H1 (cell line): Measurements from ENCODE around the gene OR2T34. TPM values are rescaled to one million over a fixed set of nuclear protein-coding genes. Genes with fewer than 3 reads are reported as not detected.

Experiments used
- CTCF ChIA-PET: fragments of 300-600 bp; sonication (Branson Sonifier 250); formaldehyde crosslinking; loops from one replicate; lab custom pipeline; 2021; ENCODE audit not compliant: partially characterized antibody; lab: Charles Lee
- POLR2A ChIA-PET: fragments of 300-600 bp; sonication (Branson Sonifier 250); formaldehyde crosslinking; loops from one replicate; lab custom pipeline; 2021; ENCODE audit warnings: inconsistent platforms; ENCODE audit not compliant: partially characterized antibody; lab: Charles Lee
- DNase-seq, 2 experiments: peaks; one replicate each; pipeline versions ENCODE4 v3.0.0 to v3.0.0-alpha.2; 2010 to 2022; ENCODE audit warnings: low spot score in 2 of 2, low read depth in 1 of 2, mixed read lengths in 1 of 2
- FAIRE-seq: peaks from 2 replicates; lab custom pipeline; 2011; peaks lifted over from hg19 to GRCh38; lab: Jason Lieb, UNC
- H2AFZ ChIP-seq: 2 replicates; pipeline ENCODE4 v1.8.1; 2012; ENCODE audit warnings: low read length, inconsistent platforms
- H2AK5ac ChIP-seq: 2 replicates; pipeline ENCODE4 v1.6.1; 2013; ENCODE audit warnings: low read depth, low read length
- H2BK120ac ChIP-seq: replicated peaks from 2 replicates; pipeline ENCODE3; 2013; ENCODE audit warnings: low read depth, low read length, inconsistent platforms
- H2BK12ac ChIP-seq: 2 replicates; pipeline ENCODE4 v1.6.1; 2013; ENCODE audit warnings: low read depth, low read length
- H2BK15ac ChIP-seq: 2 replicates; pipeline ENCODE4 v1.6.1; 2013; ENCODE audit warnings: low read length
- H2BK20ac ChIP-seq: 2 replicates; pipeline ENCODE4 v1.6.1; 2013; ENCODE audit warnings: low read length
- H2BK5ac ChIP-seq: 2 replicates; pipeline ENCODE4 v1.6.1; 2013; ENCODE audit warnings: low read depth, low read length
- H3K14ac ChIP-seq: 2 replicates; pipeline ENCODE4 v1.6.1; 2013; ENCODE audit warnings: inconsistent platforms; ENCODE audit not compliant: insufficient read length
- H3K18ac ChIP-seq: 2 replicates; pipeline ENCODE4 v1.6.1; 2013; ENCODE audit warnings: low read length; ENCODE audit errors: extremely low read depth
- H3K23ac ChIP-seq: 2 replicates; pipeline ENCODE4 v1.6.1; 2013; ENCODE audit warnings: inconsistent platforms; ENCODE audit not compliant: insufficient read length
- H3K23me2 ChIP-seq: 2 replicates; pipeline ENCODE4 v1.6.1; 2013; ENCODE audit warnings: low read depth, low read length
- H3K27ac ChIP-seq: 2 replicates; pipeline ENCODE4 v1.6.1; 2011; ENCODE audit warnings: low read depth, low read length, inconsistent platforms
- H3K27me3 ChIP-seq, 4 experiments: replicated peaks in 1 of 4; 1 replicate in 1 of 4; 2 replicates in 3 of 4; pipeline versions ENCODE4 v1.6.1 to v1.8.1; 2011 to 2013; ENCODE audit warnings: low read length in 3 of 4, mild to moderate bottlenecking in 3 of 4, inconsistent platforms in 2 of 4, mixed read lengths in 2 of 4, moderate library complexity in 1 of 4; ENCODE audit not compliant: control insufficient read depth in 3 of 4, insufficient read depth in 3 of 4; ENCODE audit errors: extremely low read depth in 1 of 4
- H3K36me3 ChIP-seq, 4 experiments: 2 replicates each; pipeline versions ENCODE4 v1.6.1 to v1.8.1; 2011 to 2013; ENCODE audit warnings: mild to moderate bottlenecking in 4 of 4, low read length in 3 of 4, moderate library complexity in 2 of 4, control low read depth in 1 of 4, inconsistent platforms in 1 of 4; ENCODE audit not compliant: insufficient read depth in 4 of 4, control insufficient read depth in 2 of 4
- H3K4ac ChIP-seq: replicated peaks from 2 replicates; pipeline ENCODE3; 2013; ENCODE audit warnings: low read length, low read depth, mixed read lengths, inconsistent platforms; ENCODE audit not compliant: insufficient read length
- H3K4me1 ChIP-seq, 4 experiments: replicated peaks in 1 of 4; 1 replicate in 1 of 4; 2 replicates in 3 of 4; pipeline versions ENCODE4 v1.6.1 to v1.8.1; 2011 to 2013; ENCODE audit warnings: low read length in 3 of 4, inconsistent platforms in 2 of 4, mixed read lengths in 1 of 4; ENCODE audit not compliant: insufficient read depth in 4 of 4, control insufficient read depth in 3 of 4
- H3K4me2 ChIP-seq, 2 experiments: 2 replicates each; pipeline versions ENCODE4 v1.6.1 to v1.8.1; 2011 to 2013; ENCODE audit warnings: low read depth in 2 of 2, low read length in 2 of 2, control low read depth in 1 of 2, inconsistent platforms in 1 of 2, mild to moderate bottlenecking in 1 of 2; ENCODE audit not compliant: insufficient read depth in 1 of 2
- H3K4me3 ChIP-seq, 4 experiments: fragments of 200-600, 300-600 bp in 1 of 4; sonication (generic), shearing (Covaris generic), sonication (Bioruptor Twin) in 1 of 4; 2 replicates each; pipeline versions ENCODE4 v1.5.1 to v1.8.1; 2011 to 2016; ENCODE audit warnings: low read length in 4 of 4, low read depth in 3 of 4, control low read depth in 2 of 4, inconsistent platforms in 2 of 4, mild to moderate bottlenecking in 2 of 4, mixed read lengths in 1 of 4, moderate library complexity in 1 of 4; ENCODE audit not compliant: insufficient read depth in 2 of 4; ENCODE audit errors: extremely low read depth in 1 of 4
- H3K56ac ChIP-seq: replicated peaks from 2 replicates; pipeline ENCODE3; 2013; ENCODE audit warnings: low read depth, mild to moderate bottlenecking, mixed read lengths, low read length, inconsistent platforms; ENCODE audit not compliant: insufficient read length
- H3K79me1 ChIP-seq: 2 replicates; pipeline ENCODE4 v1.6.1; 2013; ENCODE audit warnings: low read depth, low read length, control low read depth
- H3K79me2 ChIP-seq, 2 experiments: 2 replicates each; pipeline versions ENCODE4 v1.6.1 to v1.8.1; 2012 to 2013; ENCODE audit warnings: low read length in 2 of 2, mild to moderate bottlenecking in 2 of 2, inconsistent platforms in 1 of 2; ENCODE audit not compliant: insufficient read depth in 2 of 2, control insufficient read depth in 1 of 2
- H3K9ac ChIP-seq, 4 experiments: replicated peaks in 1 of 4; 1 replicate in 1 of 4; 2 replicates in 3 of 4; pipeline versions ENCODE4 v1.6.1 to v1.8.1; 2011 to 2013; ENCODE audit warnings: low read depth in 3 of 4, low read length in 3 of 4, control low read depth in 2 of 4, mild to moderate bottlenecking in 2 of 4, moderate library complexity in 2 of 4, inconsistent platforms in 1 of 4; ENCODE audit errors: extremely low read depth in 1 of 4
- H3K9me3 ChIP-seq, 2 experiments: 2 replicates each; pipeline versions ENCODE4 v1.6.1 to v1.8.1; 2012 to 2013; ENCODE audit warnings: mild to moderate bottlenecking in 2 of 2, moderate library complexity in 2 of 2, control low read depth in 1 of 2, inconsistent platforms in 1 of 2, low read depth in 1 of 2, low read length in 1 of 2, mixed read lengths in 1 of 2; ENCODE audit not compliant: insufficient read depth in 2 of 2
- H4K20me1 ChIP-seq, 2 experiments: replicated peaks in 1 of 2; 2 replicates each; pipeline versions ENCODE3 to v1.8.1; 2011 to 2013; ENCODE audit warnings: inconsistent platforms in 2 of 2, low read length in 2 of 2, mild to moderate bottlenecking in 1 of 2; ENCODE audit not compliant: insufficient read depth in 2 of 2, control insufficient read depth in 1 of 2
- H4K5ac ChIP-seq: 2 replicates; pipeline ENCODE4 v1.6.1; 2013; ENCODE audit warnings: low read length, low read depth, mixed read lengths, inconsistent platforms; ENCODE audit not compliant: insufficient read length
- H4K8ac ChIP-seq: 2 replicates; pipeline ENCODE4 v1.8.0; 2013; ENCODE audit warnings: mild to moderate bottlenecking, moderate library complexity, low read length, inconsistent platforms; ENCODE audit not compliant: insufficient read depth; ENCODE audit errors: extremely low read depth
- H4K91ac ChIP-seq: replicated peaks from 2 replicates; pipeline ENCODE3; 2013; ENCODE audit warnings: low read length, mixed read lengths, inconsistent platforms; ENCODE audit not compliant: insufficient read length
- BCL11A ChIP-seq, 2 experiments: IDR thresholded peaks; one replicate each; pipeline ENCODE4 v1.6.1; 2011; ENCODE audit warnings: low read depth in 2 of 2, low read length in 2 of 2, mild to moderate bottlenecking in 2 of 2
- NRF1 ChIP-seq: IDR thresholded peaks from 2 replicates; pipeline ENCODE4 v1.6.1; 2011; ENCODE audit warnings: mild to moderate bottlenecking, low read depth, low read length, improper control_type of control experiment
- POLR2AphosphoS5 ChIP-seq: IDR thresholded peaks from 2 replicates; pipeline ENCODE4 v1.6.1; 2011; ENCODE audit warnings: low read depth, low read length
- RBBP5 ChIP-seq: IDR thresholded peaks from 2 replicates; pipeline ENCODE4 v1.7.1; 2012; ENCODE audit warnings: low read depth, mild to moderate bottlenecking, inconsistent platforms, low read length, moderate library complexity, borderline replicate concordance
- RNF2 ChIP-seq: fragments of 200-900, 300-1000 bp; sonication (generic); IDR thresholded peaks from 2 replicates; pipeline ENCODE4 v1.7.1; 2016; ENCODE audit warnings: borderline replicate concordance, low read depth, mild to moderate bottlenecking, antibody characterized with exemption, low read length; ENCODE audit not compliant: poor library complexity, severe bottlenecking; ENCODE audit errors: missing control alignments
- SAP30 ChIP-seq: fragments of 300-600 bp; sonication (generic); IDR thresholded peaks from 2 replicates; pipeline ENCODE4 v1.7.1; 2012; ENCODE audit warnings: low read length, moderate library complexity, mild to moderate bottlenecking, inconsistent platforms; ENCODE audit not compliant: insufficient read depth, insufficient replicate concordance
- TEAD4 ChIP-seq: IDR thresholded peaks from 2 replicates; pipeline ENCODE4 v1.6.1; 2012; ENCODE audit warnings: low read depth, low read length, inconsistent platforms, mixed read lengths
- YY1 ChIP-seq: IDR thresholded peaks from 2 replicates; pipeline ENCODE4 v1.6.1; 2011; ENCODE audit warnings: low read depth, mild to moderate bottlenecking, low read length
- WGBS, 2 experiments: shearing (Covaris generic) in 1 of 2; methylation state at CpG; one replicate each; pipeline versions ENCODE4 v1.1.6 to v1.1.7; 2013 to 2015; ENCODE audit warnings: low lambda C conversion rate in 2 of 2, mixed read lengths in 2 of 2, inconsistent platforms in 1 of 2, low coverage in 1 of 2, missing lambda C conversion rate in 1 of 2; ENCODE audit not compliant: insufficient replicate concordance in 2 of 2, insufficient coverage in 1 of 2, insufficient read length in 1 of 2; ENCODE audit errors: extremely low coverage in 1 of 2, missing lambda C conversion rate in 1 of 2; 5-methylcytosine and 5-hydroxymethylcytosine counted together
- polyA plus RNA-seq, 7 experiments: library from polyadenylated mRNA; depleted of rRNA in 3 of 7; stranded (reverse) in 5 of 7; unstranded in 2 of 7; fragments of >200 nt in 5 of 7; fragments of 200-250 nt in 2 of 7; gene quantifications; 1 replicate in 5 of 7; 2 replicates in 1 of 7; 4 replicates in 1 of 7; pipeline versions ENCODE4 v1.2.1 to v1.2.3, GENCODE V29; 2011 to 2013; ENCODE audit warnings: missing spikeins in 2 of 7, mixed read lengths in 2 of 7
- total RNA-seq: library from RNA; stranded (reverse); fragmentation: NEBNext Ultra II Directional; extraction: Animal tissue kit (Norgen Biotek cat#: 25700); gene quantifications from 2 replicates; pipeline ENCODE4 v1.2.1, GENCODE V29; 2021

Gene OR2T34
- total and polyA plus RNA-seq, 2 of the 8 experiments (the other 6 are each of a cell fraction or from before 2014, with no cell fraction given), result not detected

DNA sequence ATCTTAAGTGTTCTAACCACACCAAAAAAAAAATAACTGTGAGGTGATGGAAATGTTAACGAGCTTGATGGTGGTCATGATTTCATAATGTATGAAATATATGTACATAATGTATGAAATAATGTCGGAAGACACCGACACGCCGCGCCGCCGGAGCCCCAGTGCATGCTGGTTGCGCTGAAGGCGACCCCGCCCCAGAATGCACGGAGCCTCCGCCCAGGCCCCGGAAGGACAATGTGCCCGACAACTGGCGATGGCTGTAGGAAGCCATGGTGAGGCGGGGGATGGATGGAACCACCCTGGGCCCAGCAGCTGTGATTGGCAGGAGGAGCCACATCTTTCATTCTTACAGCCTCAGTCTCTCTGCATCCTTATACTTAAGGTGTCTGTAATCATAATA, 15.5 kb upstream of the OR2T34 start:
- FAIRE-seq (no peak), DNase-seq (no peak)
- no peak for TF ChIP-seq POLR2AphosphoS5
- TF ChIP-seq YY1, result no peak
- no peak for TF ChIP-seq RBBP5
- no peak for TF ChIP-seq BCL11A (IDR thresholded peaks at IDR 0.05; ENCODE audit: low read depth in 2 of 2, low read length in 2 of 2)
- no peak for TF ChIP-seq NRF1
- TF ChIP-seq SAP30, result no peak
- TF ChIP-seq TEAD4, result no peak
- no peak for TF ChIP-seq RNF2
- Histone ChIP-seq H3K79me1 (no peaks in the 10 kb centered on the region), H3K23ac (no peak overlapping the region), H2BK12ac (no peak overlapping the region), H3K4me1 (no peaks in the 10 kb centered on the region), H3K18ac (no peak overlapping the region), H2BK5ac (no peak overlapping the region), H3K23me2 (no peaks in the 10 kb centered on the region), H2AFZ (no peak overlapping the region), H3K14ac (no peak overlapping the region), H3K56ac (no peak overlapping the region), H3K27ac (no peak overlapping the region), H4K20me1 (no peaks in the 10 kb centered on the region), H3K4ac (no peak overlapping the region), H2BK15ac (no peak overlapping the region), H2AK5ac (no peak overlapping the region), H3K27me3 (no peaks in the 10 kb centered on the region), H4K8ac (no peak overlapping the region), H3K79me2 (no peaks in the 10 kb centered on the region), H2BK120ac (no peak overlapping the region), H3K4me3 (no peak overlapping the region), H4K91ac (no peak overlapping the region), H3K9me3 (peaks cover 43 to 65% of the 10 kb centered on the region in 2 experiments), H3K36me3 (no peaks in the 10 kb centered on the region), H2BK20ac (no peak overlapping the region), H4K5ac (no peak overlapping the region), H3K4me2 (no peak overlapping the region), H3K9ac (no peak overlapping the region)
- 90% methylated on average over 17 of the region's 17 CpGs; no CpG with 5 or more reads in 1 of the 2 experiments for WGBS, 2 experiments
- ChIA-PET POLR2A (no interaction called here), CTCF (no interaction called here)
